ENCODE results near the gene ARHGAP15.

DNA sequence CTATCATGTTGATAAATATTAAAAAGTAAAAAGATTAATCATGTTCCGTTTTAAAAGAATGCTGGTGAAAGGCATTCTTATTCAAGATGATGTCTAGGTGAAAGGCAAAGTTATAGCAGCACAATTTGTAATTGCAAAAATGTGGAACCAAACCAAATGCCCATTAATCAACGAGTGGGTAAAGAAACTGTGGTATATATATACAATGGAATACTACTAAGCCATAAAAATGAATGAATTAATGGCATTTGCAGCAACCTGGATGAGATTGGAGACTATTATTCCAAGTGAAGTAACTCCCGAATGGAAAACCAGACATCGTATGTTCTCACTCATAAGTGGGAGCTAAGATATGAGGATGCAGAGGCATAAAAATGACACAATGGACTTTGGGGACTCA is 286.4 kb downstream of the ARHGAP15 start:
- TF ChIP-seq ZNF274 (IDR thresholded peaks at IDR 0.05; ENCODE audit: low read depth, low read length) (no peak), YY1 (IDR thresholded peaks at IDR 0.05; ENCODE audit: insufficient read depth, insufficient read length) (no peak), SUZ12 (IDR thresholded peaks at IDR 0.05; ENCODE audit: extremely low read depth, insufficient read depth, insufficient read length) (no peak)

Data from NT2/D1 (cell line).